Keratinocyte (primary cell): ENCODE results near the gene ADCY5. TPM values are rescaled to one million over a fixed set of nuclear protein-coding genes. Genes with fewer than 3 reads are reported as not detected.

Experiments used
- DNase-seq: peaks from one replicate; pipeline ENCODE4 v3.0.0-alpha.2; 2011; ENCODE audit warnings: low read depth, missing footprints, low spot score
- FAIRE-seq: peaks from 2 replicates; lab custom pipeline; 2011; peaks lifted over from hg19 to GRCh38; lab: Jason Lieb, UNC
- H2AFZ ChIP-seq: 2 replicates; pipeline ENCODE4 v1.6.0; 2012; ENCODE audit warnings: low read length, control low read depth, inconsistent platforms; ENCODE audit not compliant: control insufficient read depth
- H3K27ac ChIP-seq: 2 replicates; pipeline ENCODE4 v1.5.1; 2011; ENCODE audit warnings: low read length; ENCODE audit not compliant: control insufficient read depth, insufficient read depth
- H3K27me3 ChIP-seq: 3 replicates; pipeline ENCODE4 v1.6.0; 2011; ENCODE audit warnings: low read length; ENCODE audit not compliant: control insufficient read depth, insufficient read depth; ENCODE audit errors: extremely low read depth
- H3K36me3 ChIP-seq, 2 experiments: 2 replicates in 1 of 2; 3 replicates in 1 of 2; pipeline ENCODE4 v1.5.1; 2011; ENCODE audit warnings: low read length in 2 of 2, mild to moderate bottlenecking in 1 of 2; ENCODE audit not compliant: control insufficient read depth in 2 of 2, insufficient read depth in 2 of 2; ENCODE audit errors: extremely low read depth in 1 of 2
- H3K4me1 ChIP-seq: 3 replicates; pipeline ENCODE4 v1.5.1; 2011; ENCODE audit warnings: low read length; ENCODE audit not compliant: control insufficient read depth, insufficient read depth; ENCODE audit errors: extremely low read depth
- H3K4me2 ChIP-seq: 3 replicates; pipeline ENCODE4 v1.6.0; 2011; ENCODE audit warnings: low read depth, low read length; ENCODE audit not compliant: control insufficient read depth, insufficient read depth; ENCODE audit errors: extremely low read depth
- H3K4me3 ChIP-seq, 3 experiments: fragments of 200-600 bp in 1 of 3; sonication (generic) in 1 of 3; 2 replicates in 2 of 3; 3 replicates in 1 of 3; pipeline ENCODE4 v1.5.1; 2011 to 2016; ENCODE audit warnings: low read length in 3 of 3, mild to moderate bottlenecking in 3 of 3, control low read depth in 2 of 3, inconsistent platforms in 1 of 3, low read depth in 1 of 3, mixed read lengths in 1 of 3, mixed run types in 1 of 3, moderate library complexity in 1 of 3; ENCODE audit not compliant: control insufficient read depth in 2 of 3, insufficient read depth in 2 of 3; ENCODE audit errors: extremely low read depth in 1 of 3
- H3K79me2 ChIP-seq: 2 replicates; pipeline ENCODE4 v1.6.0; 2012; ENCODE audit warnings: low read length; ENCODE audit not compliant: control insufficient read depth, insufficient read depth
- H3K9ac ChIP-seq: 3 replicates; pipeline ENCODE4 v1.6.0; 2011; ENCODE audit warnings: low read length; ENCODE audit not compliant: control insufficient read depth, insufficient read depth; ENCODE audit errors: extremely low read depth
- H3K9me1 ChIP-seq: 3 replicates; pipeline ENCODE4 v1.6.0; 2011; ENCODE audit warnings: low read length; ENCODE audit not compliant: control insufficient read depth, insufficient read depth; ENCODE audit errors: extremely low read depth
- H3K9me3 ChIP-seq: 2 replicates; pipeline ENCODE4 v1.5.1; 2012; ENCODE audit warnings: low read depth, low read length; ENCODE audit not compliant: control insufficient read depth
- H4K20me1 ChIP-seq: 3 replicates; pipeline ENCODE4 v1.6.0; 2011; ENCODE audit warnings: low read length; ENCODE audit not compliant: control insufficient read depth, insufficient read depth; ENCODE audit errors: extremely low read depth
- EZH2 ChIP-seq: IDR thresholded peaks from one replicate; pipeline ENCODE4 v1.6.1; 2012; ENCODE audit warnings: inconsistent platforms, mild to moderate bottlenecking, low read length, moderate library complexity
- dilution Hi-C: fragments of 300-500 bp; cut with MboI; formaldehyde crosslinking; loops from one replicate; pipeline ENCODE4 v1.7.0; 2020; ENCODE audit warnings: low sequenced_read_pairs; ENCODE audit not compliant: extremely low pct_ligation_motif_present
- polyA plus RNA-seq, 5 experiments: library from polyadenylated mRNA; depleted of rRNA in 3 of 5; stranded (reverse) in 3 of 5; stranded (forward) in 1 of 5; unstranded in 1 of 5; fragments of >200 nt; gene quantifications; 1 replicate in 1 of 5; 2 replicates in 3 of 5; 3 replicates in 1 of 5; pipeline versions ENCODE4 v1.2.1 to v1.2.3, GENCODE V29; 2011 to 2012; ENCODE audit warnings: missing spikeins in 2 of 5, low read depth in 1 of 5, low replicate concordance in 1 of 5
- TF ChIP-seq, protein P1 (sequence below), 3 experiments: IDR thresholded peaks in 1 of 3; conservative IDR thresholded peaks in 1 of 3; optimal IDR thresholded peaks in 1 of 3; 2 replicates in 2 of 3; 3 replicates in 1 of 3; pipeline versions ENCODE3 to v1.5.1; 2011; ENCODE audit warnings: low read length in 3 of 3, mild to moderate bottlenecking in 3 of 3, moderate library complexity in 2 of 3, control low read depth in 1 of 3, inconsistent platforms in 1 of 3; ENCODE audit not compliant: insufficient read depth in 2 of 3; ENCODE audit errors: extremely low read depth in 1 of 3

ADCY5 gene
- polyA plus RNA-seq, 1 donor (not counting 4 experiments of a cell fraction or from before 2014, with no cell fraction given): not detected

- H2AFZ ChIP-seq: no peak overlapping the region
- dilution Hi-C loops: no loop called here
- TF ChIP-seq, protein P1, sequence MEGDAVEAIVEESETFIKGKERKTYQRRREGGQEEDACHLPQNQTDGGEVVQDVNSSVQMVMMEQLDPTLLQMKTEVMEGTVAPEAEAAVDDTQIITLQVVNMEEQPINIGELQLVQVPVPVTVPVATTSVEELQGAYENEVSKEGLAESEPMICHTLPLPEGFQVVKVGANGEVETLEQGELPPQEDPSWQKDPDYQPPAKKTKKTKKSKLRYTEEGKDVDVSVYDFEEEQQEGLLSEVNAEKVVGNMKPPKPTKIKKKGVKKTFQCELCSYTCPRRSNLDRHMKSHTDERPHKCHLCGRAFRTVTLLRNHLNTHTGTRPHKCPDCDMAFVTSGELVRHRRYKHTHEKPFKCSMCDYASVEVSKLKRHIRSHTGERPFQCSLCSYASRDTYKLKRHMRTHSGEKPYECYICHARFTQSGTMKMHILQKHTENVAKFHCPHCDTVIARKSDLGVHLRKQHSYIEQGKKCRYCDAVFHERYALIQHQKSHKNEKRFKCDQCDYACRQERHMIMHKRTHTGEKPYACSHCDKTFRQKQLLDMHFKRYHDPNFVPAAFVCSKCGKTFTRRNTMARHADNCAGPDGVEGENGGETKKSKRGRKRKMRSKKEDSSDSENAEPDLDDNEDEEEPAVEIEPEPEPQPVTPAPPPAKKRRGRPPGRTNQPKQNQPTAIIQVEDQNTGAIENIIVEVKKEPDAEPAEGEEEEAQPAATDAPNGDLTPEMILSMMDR (optimal IDR thresholded peaks at IDR 0.05 in 1 of 3, IDR thresholded peaks at IDR 0.05 in 1 of 3, conservative IDR thresholded peaks at IDR 0.05 in 1 of 3; ENCODE audit: extremely low read depth in 1 of 3, insufficient read depth in 2 of 3, low read length in 3 of 3): no peak
- no peak for TF ChIP-seq EZH2
- no peaks in the 10 kb centered on the region for H3K36me3 ChIP-seq
- H3K9ac ChIP-seq: no peak overlapping the region
- H3K4me1 ChIP-seq: no peaks in the 10 kb centered on the region
- no peaks in the 10 kb centered on the region for H3K79me2 ChIP-seq
- no peaks in the 10 kb centered on the region for H3K9me1 ChIP-seq
- H3K27ac ChIP-seq: no peak overlapping the region
- no peak overlapping the region for H3K4me3 ChIP-seq
- FAIRE-seq (no peak), DNase-seq (no peak)
- H3K9me3 ChIP-seq: no peaks in the 10 kb centered on the region
- H3K4me2 ChIP-seq: no peak overlapping the region
- peaks cover 35% of the 10 kb centered on the region for H3K27me3 ChIP-seq
- H4K20me1 ChIP-seq: no peaks in the 10 kb centered on the region
Observed at GRCh38 chr3:123318374-123318773, 130.5 kb downstream of the ADCY5 start.

DNA sequence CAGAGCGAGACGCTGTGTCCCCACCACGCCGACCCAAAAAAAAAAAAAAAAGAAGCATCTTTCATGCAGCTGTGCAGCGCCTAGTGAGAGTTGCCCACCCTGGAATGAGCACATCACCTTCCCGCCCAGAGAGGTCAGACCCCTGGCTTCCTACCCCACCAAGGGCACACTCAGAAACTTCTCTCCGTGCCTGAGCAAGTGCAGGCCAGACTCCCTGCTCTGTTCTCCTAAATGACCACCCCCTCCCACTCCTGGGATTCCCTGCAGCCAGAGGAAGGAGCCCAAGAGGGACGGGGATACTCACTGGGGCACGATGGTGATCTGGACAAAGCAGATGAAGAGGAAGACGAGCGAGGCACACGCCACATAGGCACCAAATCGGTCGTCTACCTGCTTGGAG, 131.2 kb downstream of the ADCY5 start:
- dilution Hi-C loops: no loop called here
- Histone ChIP-seq H4K20me1 (no peaks in the 10 kb centered on the region), H3K79me2 (no peaks in the 10 kb centered on the region), H3K27me3 (peaks cover 37% of the 10 kb centered on the region), H3K9me1 (no peaks in the 10 kb centered on the region), H3K9ac (no peak overlapping the region), H3K9me3 (no peaks in the 10 kb centered on the region), H3K4me3 (no peak overlapping the region), H3K4me2 (no peak overlapping the region), H3K36me3 (no peaks in the 10 kb centered on the region), H2AFZ (no peak overlapping the region), H3K27ac (no peak overlapping the region), H3K4me1 (no peaks in the 10 kb centered on the region)
- no peak for FAIRE-seq
- DNase-seq: no peak
- TF ChIP-seq, protein P1 (optimal IDR thresholded peaks at IDR 0.05 in 1 of 3, IDR thresholded peaks at IDR 0.05 in 1 of 3, conservative IDR thresholded peaks at IDR 0.05 in 1 of 3; ENCODE audit: extremely low read depth in 1 of 3, insufficient read depth in 2 of 3, low read length in 3 of 3): no peak
- no peak for TF ChIP-seq EZH2
